DMS79 treated with DMSO at 0.1 percent for 48 hours (cell line): ENCODE data around the gene RNF112.

ENCODE experiments used
- DNase-seq: peaks from one replicate; lab custom pipeline; 2025; lab: John Stamatoyannopoulos, UW

RNF112 gene

DNA sequence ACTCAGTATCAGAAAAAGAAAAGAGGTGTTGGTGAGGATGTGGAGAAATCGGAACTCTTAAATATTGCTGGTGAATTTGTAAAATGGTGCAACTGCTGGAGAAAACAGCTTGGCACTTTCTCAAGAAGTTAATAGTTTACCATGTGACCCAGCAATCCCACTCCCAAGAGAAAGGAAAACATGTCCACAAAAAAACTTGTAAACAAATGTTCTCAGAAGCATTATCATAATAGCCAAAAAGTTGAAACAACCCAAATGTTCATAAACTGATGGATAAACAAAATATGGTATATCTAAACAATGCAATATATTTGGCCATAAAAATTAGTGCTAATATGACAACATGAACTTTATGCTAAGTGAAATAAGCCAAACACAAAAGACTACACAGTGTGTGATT lies 35.3 kb upstream of the RNF112 start:
- no peak for DNase-seq

- DNase-seq: peak; percentile 6
These were observed 34.2 kb upstream of the RNF112 start for GRCh38 chr17:19376811-19377210.

- peak; percentile 93 for DNase-seq
These were observed 33.2 kb upstream of the RNF112 start for GRCh38 chr17:19377602-19378415.

DNA sequence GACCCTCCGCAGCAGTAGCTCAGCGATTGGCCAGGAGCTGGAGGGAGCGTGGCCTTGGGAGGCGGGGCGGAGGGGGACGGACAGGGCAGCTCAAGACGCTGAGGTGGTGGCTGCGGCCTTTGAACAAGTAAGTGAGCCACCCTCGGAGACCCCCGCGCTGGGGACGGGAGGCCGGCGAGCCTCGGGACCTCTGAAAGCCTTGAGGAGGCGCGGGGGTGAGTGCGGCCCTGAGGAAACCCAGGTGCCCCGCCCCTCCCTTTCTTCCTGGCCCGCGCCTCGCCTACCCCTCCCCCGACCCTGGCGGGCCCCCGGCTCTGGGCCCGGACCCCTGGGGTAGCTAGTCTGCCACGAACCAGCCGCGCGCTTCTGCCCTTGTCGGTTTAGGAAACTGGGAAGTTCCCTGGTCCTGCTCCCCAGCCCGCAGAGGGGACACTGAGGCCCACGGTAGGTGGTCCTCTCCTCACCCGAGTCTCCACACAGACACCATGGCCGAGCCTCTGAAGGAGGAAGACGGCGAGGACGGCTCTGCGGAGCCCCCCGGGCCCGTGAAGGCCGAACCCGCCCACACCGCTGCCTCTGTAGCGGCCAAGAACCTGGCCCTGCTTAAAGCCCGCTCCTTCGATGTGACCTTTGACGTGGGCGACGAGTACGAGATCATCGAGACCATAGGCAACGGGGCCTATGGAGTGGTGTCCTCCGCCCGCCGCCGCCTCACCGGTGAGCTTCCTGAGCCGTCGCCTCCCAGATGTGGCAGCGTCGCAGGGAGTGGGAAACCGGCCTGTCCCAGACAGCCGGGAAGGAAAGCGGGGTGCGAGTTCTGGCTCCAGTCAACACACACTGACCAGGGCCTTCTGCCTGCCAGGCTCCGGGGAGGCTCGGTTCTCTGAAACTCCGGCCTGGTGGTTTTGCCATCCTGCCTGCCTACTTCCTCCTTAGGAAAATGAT lies 32.3 kb upstream of the RNF112 start, which contains the start of gene MAPK7:
Gene MAPK7 (plus strand): TSS at position 83 of the 945 bp plus-strand sequence. CDS start 403 bp downstream, at position 486.
- no peak for DNase-seq

GRCh38 chr17:19379361-19380065 lies 31.5 kb upstream of the RNF112 start:
- no peak for DNase-seq

- no peak for DNase-seq
These were observed 30.3 kb upstream of the RNF112 start for GRCh38 chr17:19380481-19381301.

DNA sequence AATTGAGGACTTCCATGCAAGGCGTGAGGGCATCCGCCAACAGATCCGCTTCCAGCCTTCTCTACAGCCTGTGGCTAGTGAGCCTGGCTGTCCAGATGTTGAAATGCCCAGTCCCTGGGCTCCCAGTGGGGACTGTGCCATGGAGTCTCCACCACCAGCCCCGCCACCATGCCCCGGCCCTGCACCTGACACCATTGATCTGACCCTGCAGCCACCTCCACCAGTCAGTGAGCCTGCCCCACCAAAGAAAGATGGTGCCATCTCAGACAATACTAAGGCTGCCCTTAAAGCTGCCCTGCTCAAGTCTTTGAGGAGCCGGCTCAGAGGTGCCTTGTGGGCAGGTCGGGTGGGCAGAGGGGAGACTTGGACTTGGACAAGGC lies 29.7 kb upstream of the RNF112 start:
- DNase-seq: no peak

DNA sequence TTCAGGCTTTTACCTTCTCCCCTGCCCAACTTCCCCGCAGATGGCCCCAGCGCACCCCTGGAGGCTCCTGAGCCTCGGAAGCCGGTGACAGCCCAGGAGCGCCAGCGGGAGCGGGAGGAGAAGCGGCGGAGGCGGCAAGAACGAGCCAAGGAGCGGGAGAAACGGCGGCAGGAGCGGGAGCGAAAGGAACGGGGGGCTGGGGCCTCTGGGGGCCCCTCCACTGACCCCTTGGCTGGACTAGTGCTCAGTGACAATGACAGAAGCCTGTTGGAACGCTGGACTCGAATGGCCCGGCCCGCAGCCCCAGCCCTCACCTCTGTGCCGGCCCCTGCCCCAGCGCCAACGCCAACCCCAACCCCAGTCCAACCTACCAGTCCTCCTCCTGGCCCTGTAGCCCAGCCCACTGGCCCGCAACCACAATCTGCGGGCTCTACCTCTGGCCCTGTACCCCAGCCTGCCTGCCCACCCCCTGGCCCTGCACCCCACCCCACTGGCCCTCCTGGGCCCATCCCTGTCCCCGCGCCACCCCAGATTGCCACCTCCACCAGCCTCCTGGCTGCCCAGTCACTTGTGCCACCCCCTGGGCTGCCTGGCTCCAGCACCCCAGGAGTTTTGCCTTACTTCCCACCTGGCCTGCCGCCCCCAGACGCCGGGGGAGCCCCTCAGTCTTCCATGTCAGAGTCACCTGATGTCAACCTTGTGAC lies 29.1 kb upstream of the RNF112 start:
- DNase-seq: no peak

- no peak for DNase-seq
These were observed 28.2 kb upstream of the RNF112 start for GRCh38 chr17:19382531-19383444.

DNA sequence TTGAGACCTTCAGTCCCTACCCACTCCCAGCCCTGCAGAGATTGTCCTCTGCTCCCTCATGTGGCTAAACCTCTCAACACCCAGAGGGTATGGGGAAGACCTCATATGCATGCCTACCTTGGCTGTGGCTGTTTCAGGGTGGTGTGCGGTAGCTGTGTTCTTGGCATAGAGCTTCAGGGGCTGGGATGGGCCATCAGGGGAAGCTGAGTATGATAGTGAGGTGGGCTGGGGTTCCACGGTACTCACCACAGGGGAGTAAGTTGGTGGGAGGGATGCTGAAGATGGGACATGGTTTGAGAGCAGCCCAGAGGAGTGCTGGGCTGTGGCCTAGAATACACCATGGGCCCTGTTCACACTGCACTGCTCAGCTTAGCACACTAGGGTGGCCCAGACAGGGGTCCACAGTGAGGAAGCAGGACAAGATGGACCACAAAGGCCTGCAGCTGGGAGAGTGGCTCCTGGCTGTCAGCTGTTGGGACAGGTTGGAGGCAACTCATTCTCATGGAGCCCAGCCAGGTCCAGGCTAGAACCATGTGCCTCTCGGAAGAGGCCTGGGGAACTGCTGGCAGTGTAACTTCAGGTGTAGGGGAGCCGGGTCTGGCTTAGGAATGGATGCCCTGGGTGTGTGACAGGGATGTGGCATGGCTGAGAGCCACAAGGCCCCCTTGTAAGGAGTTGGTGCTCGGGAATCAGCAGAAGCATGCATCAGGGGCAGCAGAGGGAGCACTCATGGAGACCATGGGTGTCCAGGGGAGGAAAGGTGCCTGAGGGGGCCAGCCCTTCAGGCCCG lies 27.2 kb upstream of the RNF112 start:
- no peak for DNase-seq

GRCh38 chr17:19384723-19385391 lies 26.2 kb upstream of the RNF112 start:
- peak; percentile 57 for DNase-seq

DNA sequence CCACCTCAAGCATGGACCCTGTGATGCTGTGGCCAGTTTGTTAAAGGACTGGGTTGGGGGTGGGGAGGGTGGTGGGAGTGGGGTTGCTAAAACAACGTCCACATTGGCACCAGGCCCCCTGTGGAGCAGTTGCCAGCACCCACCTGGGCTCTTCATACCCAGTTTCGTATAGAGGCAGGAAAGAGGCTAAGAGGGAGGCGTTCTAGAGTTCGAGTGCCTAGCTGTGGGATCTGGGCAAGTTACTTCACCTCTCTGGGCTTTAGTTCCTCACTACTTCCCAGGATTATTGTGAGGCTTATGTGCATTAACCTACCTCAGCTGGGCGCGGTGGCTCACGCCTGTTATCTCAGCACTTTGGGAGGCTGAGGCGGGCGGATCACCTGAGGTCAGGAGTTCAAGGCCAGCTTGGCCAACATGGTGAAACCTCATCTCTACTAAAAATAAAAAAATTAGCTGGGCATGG lies 25.5 kb upstream of the RNF112 start:
- DNase-seq: no peak

GRCh38 chr17:19386051-19386929 lies 24.7 kb upstream of the RNF112 start:
- DNase-seq: no peak

GRCh38 chr17:19386974-19387920 lies 23.8 kb upstream of the RNF112 start, which contains the start of gene MFAP4:
Gene MFAP4, minus strand, starts transcription at chr17:19387190. Its CDS starts 35 bp downstream, at chr17:19387155.
- peak; percentile 4 for DNase-seq

DNA sequence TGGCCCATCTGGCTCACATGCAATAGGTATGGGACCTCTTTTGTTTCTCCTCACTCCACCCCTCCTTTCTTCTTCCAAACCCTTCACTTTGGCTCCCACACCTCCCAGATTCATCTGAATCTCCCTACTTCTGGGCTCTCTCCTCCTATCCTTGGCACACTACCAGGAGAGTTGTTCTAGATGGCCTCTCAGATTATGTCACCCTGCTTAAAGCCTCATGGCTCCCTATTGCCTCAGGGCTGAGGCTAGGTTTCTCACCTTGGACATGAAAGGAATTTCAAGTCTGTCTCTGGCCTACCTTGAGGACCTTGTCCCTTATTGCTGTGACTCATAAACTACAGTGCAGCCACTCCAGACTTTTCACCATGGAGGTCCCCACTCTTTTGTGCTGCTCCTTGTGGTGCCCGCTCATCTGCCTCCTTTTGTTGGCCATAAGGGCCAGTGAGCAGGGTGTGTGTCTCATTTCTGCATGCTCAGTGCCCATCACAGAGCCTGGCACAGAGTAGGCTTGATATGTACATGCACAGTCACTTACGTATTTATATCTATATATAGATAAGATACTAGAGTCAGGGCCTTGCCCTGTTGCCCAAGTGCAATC lies 23.0 kb upstream of the RNF112 start:
- peak; percentile 30 for DNase-seq
